Erythroblast (primary cell): Measurements from ENCODE around the gene CDH7.

Experiments used
- GATA1 ChIP-seq: IDR thresholded peaks from 2 replicates; pipeline ENCODE4 v1.6.1; 2011; ENCODE audit warnings: low read depth, mild to moderate bottlenecking, control low read depth, low read length, moderate library complexity
- POLR2A ChIP-seq: IDR thresholded peaks from 2 replicates; pipeline ENCODE4 v1.6.1; 2011; ENCODE audit warnings: mild to moderate bottlenecking, low read length

GRCh38 chr18:65749841-65750240 is 971 bp upstream of the CDH7 start:
- TF ChIP-seq POLR2A (no peak), GATA1 (no peak)
